Mucosa of descending colon (tissue), 3 donors: ENCODE measurements around the gene LARGE1. TPM values are rescaled to one million over a fixed set of nuclear protein-coding genes. Genes with fewer than 3 reads are reported as not detected.

Source experiments
- ATAC-seq: fragments of 200-7000 bp; cut with Tn5 transposase; one replicate; pipeline ENCODE4 v1.9.1; 2020; ENCODE audit warnings: mild to moderate bottlenecking, moderate library complexity
- DNase-seq, 3 donors: peaks; one replicate each; pipeline ENCODE4 v3.0.0-alpha.2; 2020
- H3K36me3 ChIP-seq: fragments of 200-600 bp; one replicate; pipeline ENCODE4 v1.8.0; 2021; ENCODE audit warnings: low read depth, mild to moderate bottlenecking
- H3K4me1 ChIP-seq: fragments of 200-600 bp; one replicate; pipeline ENCODE4 v1.8.0; 2021; ENCODE audit warnings: low read depth, mild to moderate bottlenecking
- H3K4me3 ChIP-seq: fragments of 200-600 bp; one replicate; pipeline ENCODE4 v1.8.0; 2021; ENCODE audit warnings: mild to moderate bottlenecking
- H3K9me3 ChIP-seq: fragments of 200-600 bp; one replicate; pipeline ENCODE4 v1.8.0; 2021; ENCODE audit warnings: mild to moderate bottlenecking
- intact Hi-C, 2 donors: fragments of 100-400 bp; cut with DNase I in 1 of 2; cut with micrococcal nuclease in 1 of 2; formaldehyde crosslinking; loops; one replicate each; pipeline versions ENCODE4 v1.11.0 to v1.11.1; 2022; cut with DNase I, micrococcal nuclease
- total RNA-seq, 3 donors: library from RNA; stranded (reverse); fragmentation: NEBNext Ultra II Directional in 2 of 3; extraction: Animal tissue kit (Norgen Biotek cat#: 25700) in 2 of 3; gene quantifications; one replicate each; pipeline versions ENCODE4 v1.2.1 to v1.2.4, GENCODE V29; 2021 to 2023
- TF ChIP-seq, protein P1 (sequence below): fragments of 200-600 bp; IDR thresholded peaks from one replicate; pipeline ENCODE4 v1.8.0; 2022; ENCODE audit warnings: antibody characterized with exemption, mild to moderate bottlenecking
- donor health status: DM: no; HTN: no; CAD: no; lungs with moderate emphysema.
- donor health status: DM: no; HTN: no; CAD: no.
- donor health status: DM: no; HTN: yes; CAD: no.

LARGE1 gene
- total RNA-seq, 3 donors from 2014 or later: 29.3 to 93.8 (median 67.7) TPM

DNA sequence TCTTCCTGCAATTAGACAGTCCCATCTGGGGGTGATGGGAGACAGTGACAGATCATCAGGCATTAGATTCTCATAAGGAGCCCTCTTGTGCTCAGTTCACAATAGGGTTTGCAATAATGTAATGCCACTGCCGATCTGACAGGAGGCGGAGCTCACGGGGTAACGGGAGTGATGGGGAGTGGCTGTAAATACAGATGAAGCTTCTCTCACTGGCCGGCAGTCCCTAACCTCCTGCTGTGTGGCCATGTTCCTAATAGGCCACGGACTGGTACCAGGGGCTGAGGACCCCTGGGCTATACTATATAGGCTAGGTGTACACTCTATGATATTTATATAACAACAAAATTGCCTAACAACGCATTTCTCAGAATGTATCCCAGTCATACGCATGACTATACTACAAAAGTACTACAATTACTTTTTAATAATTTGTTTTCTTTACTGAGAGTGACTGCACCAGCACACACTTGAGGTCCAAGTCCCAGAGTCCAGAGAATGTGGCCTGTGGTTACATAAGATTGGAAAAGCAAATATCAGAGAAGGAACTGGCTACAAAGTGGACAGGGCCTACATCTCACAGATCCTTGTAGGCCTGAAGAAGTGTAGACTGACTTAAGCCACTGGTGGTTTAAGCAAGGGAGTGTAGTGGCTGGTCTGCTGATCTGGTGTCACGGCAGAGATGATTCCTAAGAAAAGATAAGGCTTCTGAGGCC lies 200.0 kb downstream of the LARGE1 start:
- Histone ChIP-seq H3K4me3 (no peak overlapping the region), H3K4me1 (no peaks in the 10 kb centered on the region), H3K9me3 (no peaks in the 10 kb centered on the region), H3K36me3 (no peaks in the 10 kb centered on the region)
- DNase-seq (no peak), ATAC-seq (no peak)
- intact Hi-C loops: no loop called here
- TF ChIP-seq, protein P1, sequence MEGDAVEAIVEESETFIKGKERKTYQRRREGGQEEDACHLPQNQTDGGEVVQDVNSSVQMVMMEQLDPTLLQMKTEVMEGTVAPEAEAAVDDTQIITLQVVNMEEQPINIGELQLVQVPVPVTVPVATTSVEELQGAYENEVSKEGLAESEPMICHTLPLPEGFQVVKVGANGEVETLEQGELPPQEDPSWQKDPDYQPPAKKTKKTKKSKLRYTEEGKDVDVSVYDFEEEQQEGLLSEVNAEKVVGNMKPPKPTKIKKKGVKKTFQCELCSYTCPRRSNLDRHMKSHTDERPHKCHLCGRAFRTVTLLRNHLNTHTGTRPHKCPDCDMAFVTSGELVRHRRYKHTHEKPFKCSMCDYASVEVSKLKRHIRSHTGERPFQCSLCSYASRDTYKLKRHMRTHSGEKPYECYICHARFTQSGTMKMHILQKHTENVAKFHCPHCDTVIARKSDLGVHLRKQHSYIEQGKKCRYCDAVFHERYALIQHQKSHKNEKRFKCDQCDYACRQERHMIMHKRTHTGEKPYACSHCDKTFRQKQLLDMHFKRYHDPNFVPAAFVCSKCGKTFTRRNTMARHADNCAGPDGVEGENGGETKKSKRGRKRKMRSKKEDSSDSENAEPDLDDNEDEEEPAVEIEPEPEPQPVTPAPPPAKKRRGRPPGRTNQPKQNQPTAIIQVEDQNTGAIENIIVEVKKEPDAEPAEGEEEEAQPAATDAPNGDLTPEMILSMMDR: no peak

GRCh38 chr22:33717694-33718396 lies 202.4 kb downstream of the LARGE1 start:
- Histone ChIP-seq H3K4me1 (no peaks in the 10 kb centered on the region), H3K4me3 (no peak overlapping the region), H3K36me3 (no peaks in the 10 kb centered on the region), H3K9me3 (peaks cover 10% of the 10 kb centered on the region)
- DNase-seq: no peak
- no peak for ATAC-seq
- TF ChIP-seq, protein P1: no peak
- intact Hi-C loops: no loop called here

- H3K9me3 ChIP-seq: peaks cover 10% of the 10 kb centered on the region
- intact Hi-C loops: no loop called here
- H3K4me1 ChIP-seq: no peaks in the 10 kb centered on the region
- no peak for ATAC-seq
- DNase-seq: no peak
- H3K36me3 ChIP-seq: no peaks in the 10 kb centered on the region
- TF ChIP-seq, protein P1: no peak
- H3K4me3 ChIP-seq: no peak overlapping the region
These were observed 204.9 kb downstream of the LARGE1 start for GRCh38 chr22:33715237-33715985.

GRCh38 chr22:33710326-33710725 lies 209.9 kb downstream of the LARGE1 start:
- TF ChIP-seq, protein P1: no peak
- Histone ChIP-seq H3K9me3 (peaks cover 10% of the 10 kb centered on the region), H3K36me3 (no peaks in the 10 kb centered on the region), H3K4me1 (no peaks in the 10 kb centered on the region), H3K4me3 (no peak overlapping the region)
- DNase-seq (no peak), ATAC-seq (no peak)
- intact Hi-C loops: no loop called here

DNA sequence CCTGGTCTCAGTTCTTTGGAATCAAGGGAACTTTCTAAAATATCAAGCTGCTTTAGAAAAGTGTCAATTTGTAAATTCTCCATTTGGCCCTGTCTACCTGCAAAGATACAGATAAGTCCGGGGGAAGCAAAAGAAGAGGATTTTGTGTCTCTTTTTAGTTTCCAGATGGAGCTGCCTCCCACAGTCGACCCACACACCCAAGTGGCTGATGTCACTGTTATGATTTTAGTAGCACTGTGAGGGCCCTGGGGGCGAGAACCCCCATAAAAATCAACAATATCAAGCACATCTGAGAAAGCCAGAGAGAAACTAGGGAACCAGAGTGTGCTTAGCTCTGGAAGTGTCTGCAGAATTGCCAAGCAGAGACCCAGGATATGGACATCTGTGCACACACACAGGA lies 212.7 kb downstream of the LARGE1 start:
- H3K36me3 ChIP-seq: no peaks in the 10 kb centered on the region
- TF ChIP-seq, protein P1: no peak
- no peak for DNase-seq
- intact Hi-C loops: no loop called here
- ATAC-seq: no peak
- H3K9me3 ChIP-seq: peaks cover 3% of the 10 kb centered on the region
- no peak overlapping the region for H3K4me3 ChIP-seq
- no peaks in the 10 kb centered on the region for H3K4me1 ChIP-seq
